ENCODE results near the gene TMPRSS11D. TPM values are rescaled to one million over a fixed set of nuclear protein-coding genes. Genes with fewer than 3 reads are reported as not detected.

TMPRSS11D gene
- total RNA-seq, 1 experiment from 2014 or later: not detected

- Histone ChIP-seq H3F3A (ENCODE audit: insufficient read depth, low read depth) (no peaks in the 10 kb centered on the region), H4K20me1 (ENCODE audit: insufficient read depth) (no peaks in the 10 kb centered on the region), H3K27ac (no peak overlapping the region), H3K79me2 (ENCODE audit: low read depth) (no peaks in the 10 kb centered on the region), H2AFZ (no peak overlapping the region), H3K36me3 (ENCODE audit: low read depth) (no peaks in the 10 kb centered on the region), H3K4me1 (replicated peaks; ENCODE audit: insufficient read depth) (no peaks in the 10 kb centered on the region), H3K4me3 (no peak overlapping the region), H3K27me3 (ENCODE audit: insufficient read depth, low read depth) (no peaks in the 10 kb centered on the region), H3K9me2 (ENCODE audit: insufficient read depth) (no peaks in the 10 kb centered on the region), H3K4me2 (no peak overlapping the region), H3K9me3 (ENCODE audit: insufficient read depth, low read depth) (no peaks in the 10 kb centered on the region)
- no peak for TF ChIP-seq EZH2 (IDR thresholded peaks at IDR 0.05; ENCODE audit: low read depth)
- no peak for TF ChIP-seq CTCF (conservative IDR thresholded peaks at IDR 0.05)
- POLR2A ChIA-PET (ENCODE audit: unreplicated experiment): no interaction called here
- CTCF ChIA-PET: no interaction called here
- no peak for DNase-seq
- BruUV-seq (replicated peaks): no TSS peak
- intact Hi-C loops (cut with micrococcal nuclease; ENCODE audit: unreplicated experiment): no loop called here
These were observed 31.7 kb upstream of the TMPRSS11D start for GRCh38 chr4:67915400-67915966.

GRCh38 chr4:67912080-67912479, 28.3 kb upstream of the TMPRSS11D start:
- H3K4me2 ChIP-seq: no peak overlapping the region
- intact Hi-C loops (cut with micrococcal nuclease; ENCODE audit: unreplicated experiment): no loop called here
- ChIA-PET POLR2A (ENCODE audit: unreplicated experiment) (no interaction called here), CTCF (no interaction called here)
- TF ChIP-seq EZH2 (IDR thresholded peaks at IDR 0.05; ENCODE audit: low read depth) (no peak), CTCF (conservative IDR thresholded peaks at IDR 0.05) (no peak)
- no peak for DNase-seq
- H3K79me2 ChIP-seq (ENCODE audit: low read depth): no peaks in the 10 kb centered on the region
- no peaks in the 10 kb centered on the region for H4K20me1 ChIP-seq (ENCODE audit: insufficient read depth)
- no peaks in the 10 kb centered on the region for H3F3A ChIP-seq (ENCODE audit: insufficient read depth, low read depth)
- no TSS peak for BruUV-seq (replicated peaks)
- H3K36me3 ChIP-seq (ENCODE audit: low read depth): no peaks in the 10 kb centered on the region
- no peaks in the 10 kb centered on the region for H3K9me3 ChIP-seq (ENCODE audit: insufficient read depth, low read depth)
- H3K4me1 ChIP-seq (replicated peaks; ENCODE audit: insufficient read depth): no peaks in the 10 kb centered on the region
- no peaks in the 10 kb centered on the region for H3K9me2 ChIP-seq (ENCODE audit: insufficient read depth)
- no peak overlapping the region for H3K4me3 ChIP-seq
- H2AFZ ChIP-seq: no peak overlapping the region
- no peaks in the 10 kb centered on the region for H3K27me3 ChIP-seq (ENCODE audit: insufficient read depth, low read depth)
- H3K27ac ChIP-seq: no peak overlapping the region

DNA sequence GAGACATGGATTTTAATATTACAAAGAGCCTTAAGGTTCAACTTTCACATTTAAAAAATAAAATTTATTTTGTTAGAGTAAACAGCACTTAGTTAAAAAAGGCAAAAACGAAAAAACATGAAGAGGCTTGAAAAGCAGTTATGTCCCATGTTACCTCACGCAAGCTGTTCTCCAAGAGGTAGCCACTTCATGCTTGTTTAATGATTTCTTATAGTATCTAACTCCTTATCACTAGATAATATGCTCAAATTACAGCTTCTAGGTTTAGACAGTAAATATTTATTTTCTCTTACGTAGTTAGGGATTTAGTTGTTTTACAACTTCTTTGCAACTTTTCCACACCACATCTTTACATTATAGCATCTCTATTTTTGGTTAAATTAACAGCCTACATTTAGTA, 27.8 kb upstream of the TMPRSS11D start:
- ChIA-PET CTCF (no interaction called here), POLR2A (ENCODE audit: unreplicated experiment) (no interaction called here)
- no peak overlapping the region for H3K27ac ChIP-seq
- H4K20me1 ChIP-seq (ENCODE audit: insufficient read depth): no peaks in the 10 kb centered on the region
- no peaks in the 10 kb centered on the region for H3K9me3 ChIP-seq (ENCODE audit: insufficient read depth, low read depth)
- DNase-seq: no peak
- no peak overlapping the region for H3K4me3 ChIP-seq
- no peaks in the 10 kb centered on the region for H3K4me1 ChIP-seq (replicated peaks; ENCODE audit: insufficient read depth)
- no peaks in the 10 kb centered on the region for H3K9me2 ChIP-seq (ENCODE audit: insufficient read depth)
- no peaks in the 10 kb centered on the region for H3K27me3 ChIP-seq (ENCODE audit: insufficient read depth, low read depth)
- intact Hi-C loops (cut with micrococcal nuclease; ENCODE audit: unreplicated experiment): no loop called here
- H3K4me2 ChIP-seq: no peak overlapping the region
- H3K79me2 ChIP-seq (ENCODE audit: low read depth): no peaks in the 10 kb centered on the region
- H3K36me3 ChIP-seq (ENCODE audit: low read depth): no peaks in the 10 kb centered on the region
- no peak overlapping the region for H2AFZ ChIP-seq
- no peaks in the 10 kb centered on the region for H3F3A ChIP-seq (ENCODE audit: insufficient read depth, low read depth)
- BruUV-seq (replicated peaks): no TSS peak
- TF ChIP-seq CTCF (conservative IDR thresholded peaks at IDR 0.05) (no peak), EZH2 (IDR thresholded peaks at IDR 0.05; ENCODE audit: low read depth) (no peak)
